Activated T-helper 1 cell treated with anti-CD3 and anti-CD28 coated beads, Interleukin-12 subunit alpha, Interleukin-12 subunit beta, Interleukin-2, Interleukin-4 antibody, amounts not matched to agents 30 ng/mL and 10 ng/mL and 1 ng/mL, durations not matched to agents 14 hours and 24 hours and 36 hours (primary cell): ENCODE data around the gene ATP7B. TPM values are rescaled to one million over a fixed set of nuclear protein-coding genes. Genes with fewer than 3 reads are reported as not detected.

Experiments
- DNase-seq: peaks from one replicate; pipeline ENCODE4 v3.0.0; 2021; ENCODE audit warnings: low spot score
- H3K27ac Mint-ChIP-seq: one replicate; pipeline ENCODE4 v1.8.0; 2021; ENCODE audit warnings: mild to moderate bottlenecking, mixed read lengths
- H3K27me3 Mint-ChIP-seq: one replicate; pipeline ENCODE4 v1.8.0; 2022; ENCODE audit warnings: mild to moderate bottlenecking, moderate library complexity, mixed read lengths; ENCODE audit not compliant: insufficient read depth
- H3K36me3 Mint-ChIP-seq: one replicate; pipeline ENCODE4 v1.8.0; 2021; ENCODE audit warnings: low read depth, mixed read lengths
- H3K4me1 Mint-ChIP-seq: one replicate; pipeline ENCODE4 v1.8.0; 2021; ENCODE audit warnings: low read depth, mixed read lengths
- H3K4me3 Mint-ChIP-seq: one replicate; pipeline ENCODE4 v1.8.0; 2021; ENCODE audit warnings: mild to moderate bottlenecking, moderate library complexity, mixed read lengths
- H3K9me3 Mint-ChIP-seq: one replicate; pipeline ENCODE4 v1.8.0; 2021; ENCODE audit warnings: mixed read lengths
- intact Hi-C: fragments of 100-400 bp; cut with micrococcal nuclease; formaldehyde crosslinking; loops from one replicate; pipeline ENCODE4 v1.15.1; 2024
- total RNA-seq: library from RNA; stranded (reverse); gene quantifications from 2 replicates; pipeline ENCODE4 v1.2.3, GENCODE V29; 2022

Gene ATP7B
- total RNA-seq, 1 donor from 2014 or later: 1.1 TPM

DNA sequence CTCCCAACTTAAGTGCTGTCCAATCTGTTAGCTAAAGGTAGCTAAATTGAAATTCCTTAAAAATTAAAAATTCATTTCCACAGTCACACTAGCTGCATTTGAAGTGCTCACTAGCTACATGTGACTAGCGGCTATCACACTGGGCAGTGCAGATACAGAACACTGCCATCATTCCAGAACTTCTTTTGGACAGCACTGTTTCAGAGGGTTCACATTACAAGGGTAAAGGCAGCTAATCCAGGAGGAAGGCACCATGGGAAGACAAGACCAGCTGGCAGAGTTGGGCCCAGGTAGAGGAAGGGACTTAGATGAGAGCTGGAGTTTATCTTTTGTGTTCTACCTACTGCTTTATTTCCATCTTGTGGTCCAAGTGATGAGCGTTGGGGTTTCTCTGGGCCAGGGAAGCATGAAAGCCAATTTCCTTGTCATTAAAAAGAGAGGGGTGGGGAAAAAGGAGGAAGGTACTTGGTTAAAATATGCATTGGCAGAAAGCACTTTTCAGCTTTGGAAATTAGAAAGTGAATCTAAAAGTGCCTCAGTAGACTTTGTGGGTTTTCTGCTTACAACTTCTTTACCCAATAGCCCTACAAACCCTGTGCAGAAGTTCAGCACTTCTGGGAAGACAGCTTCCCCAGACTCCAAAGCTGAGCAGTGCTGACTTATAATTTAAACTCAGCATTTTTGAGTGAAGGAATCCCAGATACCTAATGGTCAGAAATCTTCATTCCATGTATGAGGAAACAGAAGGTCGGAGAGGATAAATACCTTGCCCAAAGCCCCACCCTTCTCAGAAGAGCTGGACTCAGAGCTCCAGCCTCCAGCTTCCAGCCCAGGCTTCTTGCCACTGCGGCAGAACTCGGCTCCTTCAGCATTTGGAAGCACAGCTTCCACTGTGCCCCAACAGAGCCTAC is 49.5 kb downstream of the ATP7B start:
- Mint-ChIP-seq H3K9me3 (no peaks in the 10 kb centered on the region), H3K4me1 (peaks cover 37% of the 10 kb centered on the region), H3K27ac (no peak overlapping the region), H3K4me3 (no peak overlapping the region), H3K36me3 (no peaks in the 10 kb centered on the region), H3K27me3 (peaks cover 5% of the 10 kb centered on the region)
- intact Hi-C loops: no loop called here
- no peak for DNase-seq

DNA sequence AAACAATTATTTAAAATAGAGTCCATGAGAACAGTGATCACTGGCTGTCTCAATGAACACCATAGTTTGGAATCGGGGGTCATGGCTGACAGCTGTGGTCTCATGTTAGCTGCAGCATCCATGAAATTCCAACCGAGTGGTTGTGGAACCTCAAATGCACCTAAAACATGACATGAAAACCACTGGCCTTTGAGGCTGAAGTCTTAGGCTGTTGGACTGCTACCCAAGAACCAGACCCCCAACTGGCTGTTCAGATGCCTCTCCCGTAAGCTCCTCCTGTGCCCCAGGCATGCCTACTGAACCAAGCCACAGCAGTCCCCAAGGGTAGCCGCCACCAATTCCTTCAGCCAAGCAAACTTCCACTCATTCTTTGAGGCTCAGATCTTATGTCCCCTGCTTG is 50.5 kb downstream of the ATP7B start:
- Mint-ChIP-seq H3K36me3 (no peaks in the 10 kb centered on the region), H3K4me3 (no peak overlapping the region), H3K27me3 (peaks cover 5% of the 10 kb centered on the region), H3K9me3 (no peaks in the 10 kb centered on the region), H3K27ac (no peak overlapping the region), H3K4me1 (peaks cover 36% of the 10 kb centered on the region)
- intact Hi-C loops: no loop called here
- no peak for DNase-seq

DNA sequence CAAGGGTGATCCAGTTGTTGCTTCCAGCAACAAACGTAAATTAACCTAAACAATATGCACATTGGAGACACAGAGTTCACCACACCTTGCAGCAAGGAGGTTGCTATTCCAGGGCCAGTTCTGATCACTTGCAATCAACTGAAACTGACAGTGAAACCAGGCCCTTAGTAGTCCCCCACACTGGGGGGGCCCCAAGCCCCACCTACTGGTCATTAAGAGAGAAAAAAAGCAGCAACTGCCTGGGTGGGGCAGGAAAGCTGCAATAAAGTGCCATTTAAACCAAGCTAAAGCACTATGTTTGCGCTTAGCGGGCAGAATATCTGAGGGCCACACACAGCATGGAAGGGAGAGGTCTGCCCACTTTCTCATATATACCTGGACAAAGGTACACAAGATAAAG is 51.5 kb downstream of the ATP7B start:
- peaks cover 36% of the 10 kb centered on the region for H3K4me1 Mint-ChIP-seq
- no peak for DNase-seq
- H3K27ac Mint-ChIP-seq: no peak overlapping the region
- no peak overlapping the region for H3K4me3 Mint-ChIP-seq
- peaks cover 1% of the 10 kb centered on the region for H3K27me3 Mint-ChIP-seq
- no peaks in the 10 kb centered on the region for H3K36me3 Mint-ChIP-seq
- intact Hi-C loops: no loop called here
- H3K9me3 Mint-ChIP-seq: no peaks in the 10 kb centered on the region

DNA sequence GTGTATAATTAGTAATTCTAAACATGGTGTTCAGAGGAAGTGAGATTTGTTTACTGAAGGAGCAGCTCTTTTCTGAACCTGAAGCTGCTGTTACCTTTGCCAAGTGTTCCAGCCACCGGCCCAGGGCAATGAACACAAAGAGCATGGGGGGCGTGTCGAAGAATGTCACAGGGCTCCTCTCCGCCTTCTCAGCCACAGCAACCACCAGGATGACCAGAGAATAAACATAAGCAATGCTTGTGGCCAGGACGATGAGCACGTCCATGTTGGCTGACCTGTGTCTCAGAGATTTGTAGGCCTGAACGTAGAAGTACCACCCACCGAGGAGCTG is 53.1 kb downstream of the ATP7B start:
- DNase-seq: no peak
- Mint-ChIP-seq H3K9me3 (no peaks in the 10 kb centered on the region), H3K4me3 (no peak overlapping the region), H3K4me1 (peaks cover 36% of the 10 kb centered on the region), H3K27me3 (no peaks in the 10 kb centered on the region), H3K36me3 (no peaks in the 10 kb centered on the region), H3K27ac (no peak overlapping the region)
- intact Hi-C loops: no loop called here

DNA sequence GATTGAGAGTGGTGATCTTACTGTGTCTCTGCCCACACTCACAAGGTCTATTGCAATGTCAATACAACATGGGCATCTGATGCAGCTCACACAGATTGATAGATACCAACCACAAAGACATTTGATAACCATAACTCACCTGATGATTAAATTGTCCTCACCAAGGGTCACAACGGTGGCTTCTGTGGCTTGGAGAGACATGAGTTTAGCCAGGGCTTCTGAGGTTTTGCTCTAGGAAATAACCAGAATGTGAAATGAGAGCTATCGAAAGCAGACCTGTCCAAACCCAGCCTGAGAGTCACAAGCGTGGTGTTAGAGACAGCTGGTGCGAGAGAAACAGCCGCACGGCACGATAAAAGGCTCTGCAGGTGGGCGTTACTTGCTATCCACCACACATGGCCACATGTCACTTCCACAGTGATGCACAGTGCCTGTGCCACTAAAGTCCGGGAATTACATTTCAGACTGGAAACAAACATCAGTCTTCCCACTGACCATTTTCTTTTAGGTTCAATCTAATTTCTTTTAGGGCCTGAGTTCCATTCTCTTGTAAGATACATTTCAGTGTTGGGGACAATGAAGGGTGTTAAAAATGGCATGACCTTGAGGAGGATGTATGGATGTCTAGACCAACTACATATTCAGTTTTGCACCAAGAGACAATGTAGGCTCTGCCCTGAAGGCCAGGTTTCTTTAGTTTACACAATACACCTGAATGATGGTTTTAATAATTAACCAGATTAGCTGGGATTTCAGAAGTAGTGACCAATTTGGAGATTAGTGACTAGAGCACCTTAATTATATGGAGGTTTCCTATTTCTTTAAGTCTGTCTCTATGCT is 53.7 kb downstream of the ATP7B start:
- no peak overlapping the region for H3K27ac Mint-ChIP-seq

DNA sequence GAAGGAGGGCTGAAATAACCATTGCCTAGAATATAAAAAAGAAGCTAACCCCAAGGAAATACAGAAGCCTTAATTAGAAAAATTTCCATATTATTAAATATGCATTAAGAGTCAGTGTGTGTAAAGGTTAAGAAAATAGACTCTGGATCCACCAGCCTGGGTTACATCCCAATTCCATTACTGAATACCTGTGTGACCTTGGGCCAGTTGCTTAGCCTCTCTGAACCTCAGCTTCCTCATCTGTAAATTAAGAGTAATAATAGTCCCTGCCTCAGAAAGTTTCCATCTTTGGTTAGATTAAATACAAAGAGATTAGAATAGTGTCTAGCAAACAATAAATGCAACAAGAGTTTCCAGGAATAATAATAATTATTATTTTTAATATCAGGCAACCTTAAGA is 54.5 kb downstream of the ATP7B start:
- H3K4me1 Mint-ChIP-seq: peaks cover 27% of the 10 kb centered on the region
- H3K27me3 Mint-ChIP-seq: no peaks in the 10 kb centered on the region
- no peak for DNase-seq
- intact Hi-C loops: no loop called here
- no peaks in the 10 kb centered on the region for H3K36me3 Mint-ChIP-seq
- H3K27ac Mint-ChIP-seq: no peak overlapping the region
- H3K4me3 Mint-ChIP-seq: no peak overlapping the region
- H3K9me3 Mint-ChIP-seq: no peaks in the 10 kb centered on the region

More for the DNA sequence above, 53.7 kb downstream of the ATP7B start:
- intact Hi-C loops: no loop called here
- Mint-ChIP-seq H3K4me1 (peaks cover 36% of the 10 kb centered on the region), H3K4me3 (no peak overlapping the region), H3K27me3 (no peaks in the 10 kb centered on the region), H3K9me3 (no peaks in the 10 kb centered on the region), H3K36me3 (no peaks in the 10 kb centered on the region)
- DNase-seq: no peak

DNA sequence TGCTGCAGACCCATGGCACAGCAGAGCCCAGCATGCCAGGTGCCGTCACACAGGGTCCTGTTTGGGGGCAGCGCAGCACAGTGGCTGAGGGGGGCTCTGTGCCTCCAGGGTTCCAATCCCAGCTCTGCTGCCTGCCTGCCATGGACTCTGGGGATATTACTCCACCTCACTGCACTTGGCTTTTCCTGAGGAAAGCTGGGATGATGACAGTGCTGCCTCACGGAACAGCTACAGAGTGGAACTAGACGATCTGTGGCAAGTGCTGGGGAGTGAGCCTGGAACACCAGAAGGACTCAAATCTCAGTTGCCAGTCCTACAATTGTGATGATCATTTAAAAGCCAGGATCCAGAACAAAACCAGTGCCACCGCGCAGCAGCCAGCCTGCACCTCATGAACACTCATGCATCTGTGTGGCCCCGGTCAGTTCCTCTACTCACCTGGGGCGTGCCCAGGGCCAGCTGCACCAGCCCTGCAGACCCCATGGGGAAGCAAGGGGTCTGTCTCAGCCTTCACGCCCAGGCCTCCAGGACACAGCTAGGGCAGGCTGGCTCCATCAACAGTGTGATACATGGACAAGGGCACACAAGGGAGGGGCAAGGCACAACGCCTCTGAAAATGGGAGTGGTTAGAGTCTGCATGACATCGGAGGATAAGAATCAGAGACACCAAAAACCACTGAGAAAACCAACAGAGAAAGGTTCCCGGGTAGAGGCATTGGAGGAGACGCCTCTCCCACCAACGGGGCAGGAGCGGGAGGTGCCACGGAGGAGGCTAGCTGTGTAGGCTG is 55.2 kb downstream of the ATP7B start:
- Mint-ChIP-seq H3K36me3 (peaks cover 2% of the 10 kb centered on the region), H3K9me3 (peaks cover 3% of the 10 kb centered on the region), H3K27me3 (no peaks in the 10 kb centered on the region), H3K4me1 (peaks cover 27% of the 10 kb centered on the region), H3K4me3 (no peak overlapping the region), H3K27ac (no peak overlapping the region)
- DNase-seq: no peak
- intact Hi-C loops: no loop called here

DNA sequence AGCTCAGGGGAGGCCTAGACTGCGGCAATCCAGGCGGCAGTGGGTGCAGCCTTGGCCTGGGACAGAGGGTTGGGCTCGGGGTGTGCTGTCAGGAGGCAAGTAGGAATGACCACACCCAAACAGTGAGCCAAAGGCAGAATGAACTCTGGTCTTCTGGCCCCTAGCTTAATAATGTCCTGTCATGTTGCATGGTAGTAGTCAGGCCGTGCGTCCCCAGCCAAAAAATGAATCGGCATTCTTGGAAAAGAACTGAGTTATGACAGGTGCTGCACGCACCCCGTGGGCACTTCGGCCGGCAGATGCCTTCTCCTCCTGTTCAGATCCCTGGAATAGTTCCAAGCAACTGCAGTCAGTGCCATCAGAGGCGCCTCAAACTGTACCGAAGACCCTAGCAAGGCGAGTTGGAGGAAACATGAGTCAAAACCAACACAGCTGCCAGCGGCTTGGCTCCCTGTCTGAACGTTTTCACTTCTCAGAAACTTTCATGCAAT is 55.9 kb downstream of the ATP7B start:
- DNase-seq: no peak
- Mint-ChIP-seq H3K27ac (no peak overlapping the region), H3K36me3 (peaks cover 9% of the 10 kb centered on the region), H3K9me3 (peaks cover 10% of the 10 kb centered on the region), H3K4me1 (peaks cover 31% of the 10 kb centered on the region), H3K27me3 (no peaks in the 10 kb centered on the region), H3K4me3 (no peak overlapping the region)
- intact Hi-C loops: no loop called here

DNA sequence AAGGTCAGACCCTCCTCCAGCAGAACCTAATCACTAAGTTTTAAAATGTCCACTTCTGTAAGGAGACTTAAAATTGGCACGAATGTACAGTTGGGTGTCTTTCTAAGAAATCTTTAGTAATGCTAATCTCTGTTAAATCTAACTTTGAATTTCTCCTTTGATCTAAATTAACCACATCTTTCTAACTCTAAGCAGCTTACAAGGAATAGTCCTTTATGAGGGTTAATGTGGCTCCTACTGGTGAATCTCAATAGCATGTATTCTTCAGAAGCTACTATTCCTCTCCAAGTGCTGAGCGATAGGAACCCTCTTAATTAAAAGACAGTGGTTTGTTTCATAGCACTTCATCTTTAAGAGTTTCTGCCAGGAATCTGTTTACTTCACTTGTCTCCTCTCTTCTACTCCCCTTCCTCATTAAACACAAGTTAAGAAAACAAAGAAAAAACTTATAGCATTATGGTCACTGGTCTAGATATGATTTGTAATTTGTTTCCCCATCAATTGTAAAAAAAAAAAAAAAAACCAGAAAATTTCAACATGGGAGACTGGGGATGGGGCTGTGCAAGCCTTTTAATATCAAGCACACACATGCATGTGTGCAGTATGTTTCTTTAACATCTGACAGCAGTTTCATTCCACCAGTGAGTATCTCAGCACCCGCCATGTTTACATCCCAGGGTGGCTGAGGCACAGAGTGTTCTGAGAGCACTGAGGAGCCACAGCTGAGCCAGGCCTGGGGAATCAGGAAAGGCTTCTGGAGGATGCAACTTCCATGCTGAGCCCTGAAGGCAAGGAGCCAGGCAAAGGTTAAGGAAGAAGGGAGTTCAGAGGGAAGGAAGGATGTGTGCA is 57.7 kb downstream of the ATP7B start:
- no peak overlapping the region for H3K4me3 Mint-ChIP-seq
- intact Hi-C loops: no loop called here
- no peak overlapping the region for H3K27ac Mint-ChIP-seq
- peaks cover 14% of the 10 kb centered on the region for H3K36me3 Mint-ChIP-seq
- DNase-seq: no peak
- H3K27me3 Mint-ChIP-seq: no peaks in the 10 kb centered on the region
- H3K4me1 Mint-ChIP-seq: peaks cover 24% of the 10 kb centered on the region
- peaks cover 20% of the 10 kb centered on the region for H3K9me3 Mint-ChIP-seq

DNA sequence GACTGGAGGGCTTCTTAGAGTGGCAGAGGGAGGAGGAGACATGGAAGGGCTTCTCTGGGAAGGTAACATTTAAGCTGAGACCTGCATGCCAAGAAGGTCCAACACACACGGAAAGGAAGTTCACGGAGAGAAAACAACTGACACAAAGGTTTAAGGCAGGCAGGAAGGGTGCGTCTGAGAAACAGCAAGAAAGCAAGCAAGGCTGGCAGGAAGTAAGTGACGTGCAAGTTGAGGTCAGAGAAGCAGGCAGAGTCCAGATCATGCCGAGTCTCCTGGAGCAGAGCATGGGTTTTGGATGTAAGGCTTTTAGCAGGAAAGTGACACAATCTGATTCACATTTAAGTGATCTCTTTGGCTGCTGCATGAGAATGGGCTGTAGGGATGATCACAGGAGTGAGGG is 60.5 kb downstream of the ATP7B start:
- intact Hi-C loops: no loop called here
- peak; percentile 25 for DNase-seq
- Mint-ChIP-seq H3K4me3 (peak overlapping the region; percentile 44), H3K9me3 (peaks cover 20% of the 10 kb centered on the region), H3K27me3 (peaks cover 11% of the 10 kb centered on the region), H3K27ac (peak overlapping the region; percentile 9), H3K4me1 (peaks cover 18% of the 10 kb centered on the region), H3K36me3 (peaks cover 14% of the 10 kb centered on the region)

DNA sequence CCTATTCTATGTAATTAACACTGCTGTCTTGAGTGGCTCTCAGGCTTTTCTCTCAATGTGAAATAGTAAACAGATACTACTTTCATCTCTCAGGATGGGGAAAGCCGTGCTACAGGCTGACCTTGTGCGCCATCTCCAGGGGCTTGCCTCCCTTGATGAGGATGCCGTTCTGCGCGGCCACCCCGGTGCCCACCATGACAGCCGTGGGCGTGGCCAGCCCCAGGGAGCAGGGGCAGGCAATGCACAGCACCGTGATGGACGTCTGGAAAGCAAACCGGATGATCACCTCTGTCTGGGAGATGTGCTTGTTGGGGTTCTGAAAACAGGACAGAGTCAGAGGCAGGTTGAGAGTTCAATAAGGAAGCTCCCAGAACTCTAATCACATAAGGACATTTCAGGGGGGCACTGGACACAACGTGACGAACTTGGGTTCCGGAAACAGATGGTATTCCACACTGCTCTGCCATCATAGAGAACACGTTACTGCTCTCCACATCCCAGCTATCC is 65.0 kb downstream of the ATP7B start:
- peaks cover 19% of the 10 kb centered on the region for H3K9me3 Mint-ChIP-seq
- peaks cover 20% of the 10 kb centered on the region for H3K27me3 Mint-ChIP-seq
- intact Hi-C loops: no loop called here
- H3K27ac Mint-ChIP-seq: no peak overlapping the region
- no peak overlapping the region for H3K4me3 Mint-ChIP-seq
- peaks cover 14% of the 10 kb centered on the region for H3K36me3 Mint-ChIP-seq
- no peak for DNase-seq
- H3K4me1 Mint-ChIP-seq: peaks cover 40% of the 10 kb centered on the region

DNA sequence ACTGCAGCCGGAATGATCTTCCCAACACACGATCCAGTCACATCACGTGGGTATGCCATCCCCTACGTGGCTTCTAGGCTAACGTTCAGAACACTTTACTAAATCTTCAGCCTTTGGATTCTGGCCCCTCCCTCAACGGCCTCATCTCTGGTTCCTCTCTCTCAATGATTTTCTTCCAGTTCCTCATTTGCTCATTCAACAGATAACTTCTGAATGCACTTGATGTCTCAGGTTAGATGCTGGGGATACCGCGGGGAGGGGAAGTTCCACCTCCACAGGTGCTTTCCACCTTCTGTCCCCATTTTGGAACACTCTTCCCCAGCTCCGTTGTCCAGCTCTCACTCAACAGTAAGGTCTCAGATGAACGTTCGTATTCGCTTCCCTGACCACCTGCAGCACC is 66.1 kb downstream of the ATP7B start:
- no peak overlapping the region for H3K27ac Mint-ChIP-seq
- no peak for DNase-seq
- no peak overlapping the region for H3K4me3 Mint-ChIP-seq
- peaks cover 4% of the 10 kb centered on the region for H3K36me3 Mint-ChIP-seq
- peaks cover 30% of the 10 kb centered on the region for H3K4me1 Mint-ChIP-seq
- intact Hi-C loops: no loop called here
- H3K27me3 Mint-ChIP-seq: peaks cover 22% of the 10 kb centered on the region
- peaks cover 8% of the 10 kb centered on the region for H3K9me3 Mint-ChIP-seq
